ENCODE data around the gene C1GALT1. TPM values are rescaled to one million over a fixed set of nuclear protein-coding genes. Genes with fewer than 3 reads are reported as not detected.
"Not testable (repeated sequence)": the region's sequence is repeated elsewhere in the genome, so short reads cannot be mapped to it uniquely, and the experiment has no call there.

Gene C1GALT1
- total RNA-seq, 1 experiment from 2014 or later = 97.0 TPM

DNA sequence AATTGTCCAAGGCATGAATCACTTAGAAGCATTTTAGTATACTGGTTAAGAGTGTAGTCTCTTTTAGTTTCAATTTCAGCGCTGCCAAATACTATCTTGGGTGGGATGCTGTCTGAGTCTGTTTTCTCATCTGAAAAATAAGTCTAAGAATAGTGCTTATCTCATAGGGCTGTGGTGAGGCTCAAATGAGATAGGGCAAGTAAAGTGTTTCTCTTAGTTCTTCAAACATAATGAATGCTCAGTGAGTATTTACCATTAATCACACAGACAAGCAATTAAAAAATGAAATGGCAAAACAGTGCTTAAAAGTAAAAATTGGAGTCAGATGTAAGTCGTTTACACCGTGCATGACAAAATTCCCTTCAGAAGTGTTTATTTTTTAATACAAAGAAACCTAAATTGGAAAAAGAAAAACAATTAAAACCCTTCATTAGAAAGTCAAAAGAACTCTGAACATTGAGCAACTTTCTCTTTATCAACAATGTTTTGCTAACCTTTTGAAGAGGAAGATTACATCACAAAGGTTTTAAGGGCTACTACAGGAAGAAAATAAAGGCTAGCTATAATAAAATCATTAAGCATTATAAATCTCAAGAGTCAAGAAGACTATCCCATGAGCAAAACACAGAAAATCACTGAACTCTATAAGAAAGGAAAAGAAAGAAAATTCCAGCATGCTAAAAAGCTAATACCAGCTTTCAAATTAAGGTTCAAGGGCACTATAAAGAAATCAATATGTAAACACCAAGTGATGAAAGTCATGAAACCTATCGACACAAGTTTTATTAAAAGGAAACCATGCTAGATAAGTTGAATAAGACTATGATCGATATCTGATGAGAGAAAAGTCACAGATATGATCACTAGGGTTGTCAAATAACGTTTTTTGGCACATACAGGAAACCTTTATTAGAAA is 45.6 kb upstream of the C1GALT1 start:
- Mint-ChIP-seq H3K4me1 (ENCODE audit: low read depth, unreplicated experiment) (peaks cover 9% of the 10 kb centered on the region), H3K4me3 (ENCODE audit: low read depth, unreplicated experiment) (no peak overlapping the region), H3K9me3 (ENCODE audit: low read depth, unreplicated experiment) (peaks cover 2% of the 10 kb centered on the region), H3K27ac (ENCODE audit: unreplicated experiment) (no peak overlapping the region), H3K27me3 (ENCODE audit: unreplicated experiment) (no peaks in the 10 kb centered on the region), H3K36me3 (ENCODE audit: insufficient read depth, unreplicated experiment) (no peaks in the 10 kb centered on the region)
- BruUV-seq (replicated peaks) = no TSS peak
- no peak for DNase-seq
- no peak for TF ChIP-seq CTCF (IDR thresholded peaks at IDR 0.05; ENCODE audit: unreplicated experiment)
- CTCF ChIA-PET = interaction anchor here (1.1 kb wide), 1 partner anchor 40 kb away, joined by 3 read pairs; no protein-coding TSS in a partner anchor
- intact Hi-C loops (cut with micrococcal nuclease; ENCODE audit: unreplicated experiment) = no loop called here

DNA sequence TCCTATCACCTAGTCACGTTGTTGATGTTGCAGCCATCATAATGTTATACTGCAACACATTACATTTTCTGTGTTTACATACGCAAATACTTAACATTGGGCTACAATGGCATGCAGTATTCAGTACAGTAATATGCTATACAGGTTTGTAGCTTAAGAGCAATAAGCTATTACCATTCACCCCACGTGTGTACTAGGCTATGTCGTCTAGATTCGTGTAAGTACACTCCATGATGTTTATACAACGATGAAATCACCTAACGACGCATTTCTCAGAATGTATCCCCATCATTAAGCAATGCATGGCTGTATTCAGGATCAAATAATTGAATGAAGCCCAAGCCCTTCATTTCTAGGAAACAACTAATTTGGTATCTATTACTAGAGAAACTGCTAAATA is 43.4 kb upstream of the C1GALT1 start:
- no peak for TF ChIP-seq CTCF (IDR thresholded peaks at IDR 0.05; ENCODE audit: unreplicated experiment)
- Mint-ChIP-seq H3K27ac (ENCODE audit: unreplicated experiment) (no peak overlapping the region), H3K36me3 (ENCODE audit: insufficient read depth, unreplicated experiment) (no peaks in the 10 kb centered on the region), H3K4me1 (ENCODE audit: low read depth, unreplicated experiment) (peaks cover 9% of the 10 kb centered on the region), H3K27me3 (ENCODE audit: unreplicated experiment) (no peaks in the 10 kb centered on the region), H3K4me3 (ENCODE audit: low read depth, unreplicated experiment) (no peak overlapping the region), H3K9me3 (ENCODE audit: low read depth, unreplicated experiment) (peaks cover 6% of the 10 kb centered on the region)
- intact Hi-C loops (cut with micrococcal nuclease; ENCODE audit: unreplicated experiment) = no loop called here
- BruUV-seq (replicated peaks) = no TSS peak
- CTCF ChIA-PET = interaction anchor here (0.8 kb wide), 1 partner anchor 9 kb away, joined by 3 read pairs; no protein-coding TSS in a partner anchor
- no peak for DNase-seq

DNA sequence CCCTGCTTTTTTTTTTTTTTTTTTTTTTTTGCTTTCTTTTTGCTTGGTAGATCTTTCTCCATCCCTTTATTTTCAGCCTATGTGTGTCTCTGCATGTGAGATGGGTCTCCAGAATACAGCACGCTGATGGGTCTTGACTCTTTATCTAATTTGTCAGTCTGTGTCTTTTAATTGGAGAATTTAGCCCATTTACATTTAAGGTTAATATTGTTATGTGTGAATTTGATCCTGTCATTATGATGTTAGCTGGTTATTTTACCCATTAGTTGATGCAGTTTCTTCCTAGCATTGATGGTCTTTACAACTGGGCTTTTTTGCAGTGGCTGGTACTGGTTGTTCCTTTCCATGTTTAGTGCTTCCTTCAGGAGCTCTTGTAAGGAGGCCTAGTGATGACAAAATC is 38.9 kb upstream of the C1GALT1 start:
- BruUV-seq (replicated peaks); H3K4me1 Mint-ChIP-seq (ENCODE audit: low read depth, unreplicated experiment); intact Hi-C loops (cut with micrococcal nuclease; ENCODE audit: unreplicated experiment); H3K36me3 Mint-ChIP-seq (ENCODE audit: insufficient read depth, unreplicated experiment); H3K4me3 Mint-ChIP-seq (ENCODE audit: low read depth, unreplicated experiment); H3K27ac Mint-ChIP-seq (ENCODE audit: unreplicated experiment); H3K27me3 Mint-ChIP-seq (ENCODE audit: unreplicated experiment); DNase-seq: not testable (repeated sequence)
- H3K9me3 Mint-ChIP-seq (ENCODE audit: low read depth, unreplicated experiment) = peaks cover 13% of the 10 kb centered on the region
- CTCF ChIA-PET = interaction anchor here (0.7 kb wide), 1 partner anchor 15 kb away, joined by 6 read pairs; no protein-coding TSS in a partner anchor

DNA sequence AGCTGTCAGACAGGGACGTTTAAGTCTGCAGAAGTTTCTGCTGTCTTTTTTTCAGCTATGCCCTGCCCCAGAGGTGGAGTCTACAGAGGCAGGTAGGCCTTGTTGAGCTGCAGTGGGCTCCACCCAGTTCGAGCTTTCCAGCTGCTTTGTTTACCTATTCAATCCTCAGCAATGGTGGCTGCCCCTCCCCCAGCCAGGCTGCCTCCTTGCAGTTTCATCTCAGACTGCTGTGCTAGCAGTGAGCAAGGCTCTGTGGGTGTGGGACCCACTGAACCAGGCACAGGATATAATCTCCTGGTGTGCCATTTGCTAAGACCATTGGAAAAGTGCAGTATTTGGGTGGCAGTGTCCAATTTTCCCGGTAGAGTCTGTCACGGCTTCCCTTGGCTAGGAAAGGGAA is 37.2 kb upstream of the C1GALT1 start:
- peaks cover 11% of the 10 kb centered on the region for H3K4me1 Mint-ChIP-seq (ENCODE audit: low read depth, unreplicated experiment)
- CTCF ChIA-PET = interaction anchor here (1.2 kb wide), 1 partner anchor 37 kb away, joined by 3 read pairs; no protein-coding TSS in a partner anchor
- DNase-seq; H3K36me3 Mint-ChIP-seq (ENCODE audit: insufficient read depth, unreplicated experiment); H3K4me3 Mint-ChIP-seq (ENCODE audit: low read depth, unreplicated experiment); intact Hi-C loops (cut with micrococcal nuclease; ENCODE audit: unreplicated experiment); H3K27me3 Mint-ChIP-seq (ENCODE audit: unreplicated experiment); BruUV-seq (replicated peaks); H3K27ac Mint-ChIP-seq (ENCODE audit: unreplicated experiment): not testable (repeated sequence)
- peaks cover 12% of the 10 kb centered on the region for H3K9me3 Mint-ChIP-seq (ENCODE audit: low read depth, unreplicated experiment)

DNA sequence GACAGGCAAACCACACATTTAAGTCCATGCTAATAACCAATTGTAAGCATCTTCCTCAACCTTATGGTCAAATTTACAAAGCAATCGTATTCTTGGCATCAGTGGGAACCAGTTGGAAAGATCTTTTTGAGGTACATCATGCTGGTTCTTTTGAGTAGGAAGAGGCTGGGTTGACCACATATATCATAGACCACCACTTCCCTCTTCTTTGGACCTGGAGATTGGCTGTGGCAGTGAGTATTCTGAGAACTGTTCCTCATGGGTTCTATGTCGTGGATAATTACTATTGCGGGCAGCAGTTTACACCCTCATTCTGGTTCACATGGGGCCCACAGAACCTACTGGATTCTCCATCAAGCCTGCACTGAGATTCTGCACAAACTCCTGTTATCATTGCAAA is 35.5 kb upstream of the C1GALT1 start:
- no peak for DNase-seq
- BruUV-seq (replicated peaks) = no TSS peak
- Mint-ChIP-seq H3K27ac (ENCODE audit: unreplicated experiment) (no peak overlapping the region), H3K4me1 (ENCODE audit: low read depth, unreplicated experiment) (peaks cover 11% of the 10 kb centered on the region), H3K4me3 (ENCODE audit: low read depth, unreplicated experiment) (no peak overlapping the region), H3K36me3 (ENCODE audit: insufficient read depth, unreplicated experiment) (no peaks in the 10 kb centered on the region), H3K27me3 (ENCODE audit: unreplicated experiment) (no peaks in the 10 kb centered on the region), H3K9me3 (ENCODE audit: low read depth, unreplicated experiment) (peaks cover 11% of the 10 kb centered on the region)
- CTCF ChIA-PET = interaction anchor here (1.3 kb wide), 1 partner anchor 11 kb away, joined by 3 read pairs; no protein-coding TSS in a partner anchor
- intact Hi-C loops (cut with micrococcal nuclease; ENCODE audit: unreplicated experiment) = no loop called here
- no peak for TF ChIP-seq CTCF (IDR thresholded peaks at IDR 0.05; ENCODE audit: unreplicated experiment)

All from Calu3 (cell line).